Measurements from ENCODE around the gene ENDOV. TPM values are rescaled to one million over a fixed set of nuclear protein-coding genes. Genes with fewer than 3 reads are reported as not detected.

Gene ENDOV
- total RNA-seq, 1 donor from 2014 or later = 12.9 TPM

DNA sequence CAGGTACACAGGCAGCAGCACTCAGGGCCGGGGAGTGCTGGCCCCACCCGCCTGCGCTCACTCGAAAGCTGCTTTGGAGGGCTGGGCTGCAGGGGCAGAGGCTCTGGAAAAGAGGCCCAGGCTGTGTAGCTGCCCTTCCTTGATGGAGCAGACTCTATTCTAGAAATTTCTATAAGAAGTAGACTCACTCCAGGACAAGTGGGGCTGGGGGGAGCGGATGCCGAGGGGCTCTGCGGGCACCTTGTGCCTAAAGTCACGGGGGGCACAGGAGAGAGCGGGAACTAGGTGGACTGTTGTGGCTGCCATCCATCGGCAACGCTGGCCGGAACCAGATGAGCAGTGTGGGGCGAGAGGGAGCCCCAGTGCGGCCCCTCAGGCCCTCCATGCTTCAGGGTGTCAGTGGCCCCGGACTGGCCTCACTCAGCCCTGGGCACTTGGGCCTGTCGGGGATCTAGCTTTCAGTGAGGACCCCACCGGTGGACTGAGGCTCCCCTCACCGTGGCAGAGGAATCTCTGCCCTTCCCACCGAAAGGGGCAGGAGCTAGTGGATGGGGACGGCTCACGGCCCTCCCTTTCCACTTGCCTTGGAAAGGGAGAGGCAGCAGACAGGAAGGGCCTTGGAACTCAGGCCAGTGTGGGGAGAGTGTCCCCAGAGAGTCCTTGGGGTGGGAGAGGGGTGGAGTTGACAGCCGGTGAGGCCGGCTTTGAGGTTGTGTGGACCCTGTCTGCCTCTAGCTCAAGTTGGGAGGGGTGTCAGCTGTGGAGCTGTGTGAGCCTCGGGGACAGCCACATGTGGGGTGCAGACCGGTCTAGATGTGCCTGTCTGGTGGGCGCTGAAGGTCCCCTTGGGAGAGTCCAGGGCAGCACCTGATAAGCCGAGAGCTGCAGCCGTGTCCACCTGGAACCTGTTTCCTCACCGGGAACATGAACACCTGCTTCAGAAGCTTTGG is 16.6 kb downstream of the ENDOV start:
- no peak for ATAC-seq

DNA sequence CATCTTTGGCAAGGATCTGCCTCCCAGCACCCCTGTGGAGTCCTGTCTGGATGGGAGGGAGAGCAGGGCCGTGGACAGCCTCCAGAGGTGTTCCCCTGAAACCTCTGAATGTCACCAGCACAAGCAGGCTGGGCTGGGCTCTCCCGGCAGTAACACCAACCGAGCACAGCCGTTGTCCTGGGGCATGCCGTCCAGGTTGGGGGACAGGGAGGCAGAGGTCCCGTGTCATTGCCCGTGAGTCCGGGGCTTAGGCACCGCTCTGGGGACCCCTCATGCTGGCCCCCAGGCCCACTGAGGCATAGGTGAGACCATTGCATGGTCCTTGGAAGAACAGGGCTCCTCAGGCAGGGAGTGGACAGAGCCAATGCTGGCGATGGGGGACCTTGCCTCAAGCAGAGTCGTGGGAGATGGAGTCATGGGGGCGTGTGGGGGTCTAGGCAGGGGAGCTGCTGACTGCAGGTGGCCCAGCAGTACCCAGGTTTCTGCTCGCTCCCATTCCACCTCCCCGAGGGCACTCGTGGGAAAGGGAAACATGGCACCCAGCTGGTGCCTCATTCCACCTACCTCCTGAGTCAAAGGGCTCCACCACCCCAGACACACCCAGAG is 17.5 kb downstream of the ENDOV start:
- no peak for ATAC-seq

DNA sequence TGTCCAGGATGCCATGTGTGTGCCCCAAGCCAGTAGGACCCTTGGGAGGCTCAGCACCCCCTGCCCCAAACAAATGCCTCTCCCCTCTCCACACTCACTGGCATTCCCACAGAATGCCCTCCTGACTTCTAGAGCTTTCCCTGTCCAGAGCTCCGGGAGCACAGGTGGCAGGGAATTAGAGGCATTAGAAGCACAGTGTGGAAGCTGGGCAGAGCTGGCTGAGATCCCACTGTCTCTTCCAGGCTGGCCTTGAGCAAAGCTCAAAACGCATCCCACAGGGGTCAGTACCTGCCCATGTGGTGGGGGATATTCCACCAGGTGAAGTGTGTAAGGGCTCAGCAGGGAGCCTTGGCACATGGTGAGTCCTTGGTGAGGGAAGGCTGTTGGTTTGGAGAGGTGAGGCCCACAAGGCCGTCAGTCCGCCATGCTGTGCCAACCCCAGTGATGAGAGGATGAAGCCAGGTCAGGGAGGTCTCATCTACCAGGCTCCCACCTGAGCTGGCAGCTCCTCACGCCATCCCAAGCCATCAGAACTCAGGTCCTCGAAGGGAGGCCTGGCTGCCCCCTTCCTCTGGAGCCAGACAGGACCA is 18.1 kb downstream of the ENDOV start:
- no peak for ATAC-seq

DNA sequence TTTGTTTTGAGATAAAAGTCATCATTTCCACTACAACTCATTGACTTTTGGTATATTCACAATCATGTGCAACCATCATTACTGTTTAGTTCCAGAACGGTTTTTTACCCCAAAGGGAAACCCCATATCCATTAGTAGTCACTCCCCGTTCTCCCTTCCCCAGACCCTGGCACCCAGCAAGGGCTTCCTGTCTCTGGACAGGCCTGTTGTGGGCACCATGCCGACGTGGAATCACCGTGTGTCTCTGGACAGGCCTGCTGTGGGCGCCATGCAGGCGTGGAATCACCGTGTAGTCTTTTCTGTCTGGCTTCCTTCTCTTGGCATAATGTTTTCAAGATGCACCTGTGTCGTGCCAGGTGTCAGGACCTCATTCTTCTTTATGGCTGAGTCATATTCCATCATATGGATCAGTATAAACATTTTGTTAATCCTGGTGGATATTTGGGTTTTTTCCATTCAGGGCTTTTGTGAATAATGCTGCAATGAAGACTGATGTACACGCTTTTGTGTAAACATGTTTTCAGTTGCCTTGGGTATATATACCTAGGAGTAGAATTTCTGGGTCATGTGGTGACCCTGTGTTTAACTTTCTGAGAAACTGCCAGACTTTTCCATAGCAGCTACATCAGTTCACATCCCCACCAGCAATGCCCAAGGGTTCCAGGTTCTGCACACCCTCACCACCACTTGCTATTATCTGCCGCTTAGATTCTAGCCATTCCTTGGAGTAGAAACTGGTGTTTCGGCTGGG is 19.1 kb downstream of the ENDOV start:
- ATAC-seq = no peak

DNA sequence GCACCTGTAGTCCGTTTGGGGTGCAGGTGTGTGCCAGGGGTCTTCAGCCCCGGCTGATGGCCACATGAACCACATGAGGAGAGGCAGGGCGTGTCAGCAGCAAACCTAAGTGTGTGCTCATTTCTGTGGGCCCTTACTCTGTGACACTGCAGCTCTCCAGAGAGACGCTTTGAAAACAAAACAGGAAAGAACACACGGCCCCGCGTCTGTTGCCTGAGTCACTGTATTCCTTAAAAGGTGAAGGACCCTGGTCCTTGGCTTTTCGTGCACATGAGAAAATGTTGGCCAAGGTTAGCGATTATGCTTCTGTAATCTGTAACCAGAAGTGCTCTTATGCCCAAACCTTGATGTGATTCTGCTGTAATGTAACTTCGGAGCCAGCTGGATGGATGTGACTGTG is 22.6 kb downstream of the ENDOV start:
- no peak for ATAC-seq

DNA sequence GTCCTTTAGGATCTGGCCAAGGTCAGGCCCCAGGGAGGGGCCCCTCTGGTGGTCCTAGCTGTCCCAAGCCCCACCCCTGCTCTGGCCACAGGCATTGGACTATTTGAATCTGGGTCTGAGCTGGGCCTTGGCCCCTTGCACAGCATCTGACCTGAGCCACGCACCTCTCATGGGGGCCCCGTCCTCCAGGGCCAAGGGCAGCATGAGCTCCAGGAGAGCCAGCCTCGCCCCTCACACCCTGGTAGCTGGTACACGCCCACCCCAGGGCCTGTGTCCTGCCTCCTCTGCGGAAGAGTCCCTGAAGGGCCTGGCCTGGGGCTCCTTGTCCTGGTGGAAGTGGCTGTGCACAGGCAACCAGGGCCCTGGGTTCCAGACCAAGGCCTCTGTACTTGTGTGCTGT is 23.8 kb downstream of the ENDOV start:
- no peak for ATAC-seq

DNA sequence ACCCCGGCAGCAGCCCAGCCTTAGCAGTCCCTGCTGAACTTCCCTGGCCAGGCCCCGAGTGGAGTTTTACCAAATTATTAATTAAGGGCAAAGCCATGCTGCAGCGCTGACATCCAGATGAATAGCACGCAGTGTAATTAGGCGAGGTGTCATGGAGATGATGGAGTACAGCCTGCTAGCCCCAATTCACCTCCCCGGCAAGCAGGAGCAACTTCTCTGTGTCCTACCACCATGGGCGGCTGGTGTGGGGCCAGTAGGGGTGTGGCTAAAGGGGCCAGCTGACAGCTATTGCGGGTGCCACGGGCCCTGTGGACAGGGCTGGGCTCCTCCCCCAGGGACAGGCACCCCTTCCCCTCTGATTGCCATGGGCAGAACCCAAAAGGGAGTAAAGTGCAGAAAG is 24.5 kb downstream of the ENDOV start:
- ATAC-seq = no peak

DNA sequence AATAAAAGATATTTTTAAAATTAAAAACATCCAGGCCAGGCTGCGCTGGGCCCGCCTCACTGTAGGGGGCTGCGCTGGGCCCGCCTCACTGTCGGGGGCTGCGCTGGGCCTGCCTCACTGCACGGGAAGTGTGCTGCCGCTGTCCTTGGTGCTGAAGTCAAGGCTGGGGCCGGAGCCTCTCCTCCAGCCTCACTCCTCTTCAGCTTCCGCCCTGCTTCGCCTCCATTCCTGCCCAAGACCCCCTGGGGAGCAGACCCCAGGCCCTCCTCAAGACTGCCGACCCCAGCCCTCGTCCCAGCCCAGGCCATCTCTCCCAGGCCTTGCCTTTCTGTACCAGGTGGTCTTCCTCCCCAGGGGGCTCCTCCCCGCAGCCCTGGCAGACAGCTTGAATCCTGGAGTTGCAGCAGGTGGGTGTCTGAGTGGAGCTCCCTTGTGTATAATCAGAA is 26.2 kb downstream of the ENDOV start:
- no peak for ATAC-seq

DNA sequence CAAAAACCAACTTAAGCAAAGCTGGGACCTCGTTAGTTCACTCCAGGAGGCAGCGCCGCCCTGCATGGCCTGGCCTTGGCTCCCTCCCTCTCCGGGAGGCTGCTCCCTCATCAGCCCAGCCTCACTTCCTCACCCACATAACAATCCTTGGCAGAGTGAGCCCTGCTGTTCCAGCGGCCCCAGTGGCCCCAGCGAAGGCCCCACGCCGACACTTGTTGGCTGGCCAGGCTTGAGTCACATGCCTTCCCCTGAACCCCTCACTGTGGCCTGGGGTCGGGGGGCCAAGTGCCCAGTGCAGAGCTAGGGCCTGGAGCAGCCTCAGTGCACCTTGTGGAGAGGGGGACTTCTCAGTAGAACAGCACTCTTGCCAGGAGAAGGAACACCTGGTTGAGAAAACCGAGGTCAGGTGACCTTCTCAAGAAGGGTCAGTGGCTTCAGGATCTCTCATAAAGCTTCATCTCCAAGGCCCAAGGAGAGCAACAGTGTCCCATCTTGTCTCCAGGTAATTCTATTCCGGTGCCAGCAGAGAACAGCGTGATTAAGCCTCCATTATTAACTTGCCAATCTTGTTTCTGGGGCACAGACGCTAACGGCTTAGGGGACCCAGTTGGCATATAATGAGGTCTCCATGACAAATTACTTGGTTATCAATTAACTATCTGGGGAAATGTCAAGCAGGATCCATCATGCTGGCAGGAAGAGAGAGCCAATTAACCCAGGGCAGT is 26.8 kb downstream of the ENDOV start:
- ATAC-seq = no peak

DNA sequence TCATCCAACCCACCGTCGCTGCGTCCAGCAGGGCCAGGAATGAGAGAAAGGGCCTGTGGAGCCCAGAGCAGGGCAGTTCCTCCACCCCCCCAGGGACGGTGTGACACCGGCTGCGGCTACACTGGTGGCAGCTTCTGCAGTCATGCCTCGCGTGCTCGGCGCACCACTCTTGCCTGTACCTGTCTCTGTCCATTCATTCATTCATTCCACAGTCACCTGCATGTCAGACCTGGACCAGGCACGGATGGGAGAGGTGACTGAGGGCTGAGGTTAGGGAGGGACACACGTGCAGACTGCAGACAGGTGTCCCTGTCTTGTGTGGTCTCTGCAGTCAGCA is 27.3 kb downstream of the ENDOV start:
- no peak for ATAC-seq

DNA sequence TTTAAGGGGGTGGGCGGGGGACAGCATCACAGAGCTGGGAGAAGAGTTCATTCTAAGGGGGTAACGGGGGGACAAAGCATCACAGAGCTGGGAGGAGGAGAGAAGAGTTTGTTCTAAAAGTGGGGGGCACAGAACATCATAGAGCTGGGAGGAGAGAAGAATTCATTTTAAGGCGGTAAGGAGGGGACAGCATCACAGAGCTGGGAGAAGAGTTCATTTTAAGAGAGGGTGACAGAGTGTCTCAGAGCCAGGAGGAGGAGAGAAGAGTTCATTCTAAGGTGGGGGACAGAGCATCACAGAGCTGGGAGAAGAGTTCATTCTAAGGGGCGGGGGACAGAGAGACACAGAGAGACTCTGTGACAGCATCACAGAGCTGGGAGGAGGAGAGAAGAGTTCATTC is 27.8 kb downstream of the ENDOV start:
- ATAC-seq = no peak

DNA sequence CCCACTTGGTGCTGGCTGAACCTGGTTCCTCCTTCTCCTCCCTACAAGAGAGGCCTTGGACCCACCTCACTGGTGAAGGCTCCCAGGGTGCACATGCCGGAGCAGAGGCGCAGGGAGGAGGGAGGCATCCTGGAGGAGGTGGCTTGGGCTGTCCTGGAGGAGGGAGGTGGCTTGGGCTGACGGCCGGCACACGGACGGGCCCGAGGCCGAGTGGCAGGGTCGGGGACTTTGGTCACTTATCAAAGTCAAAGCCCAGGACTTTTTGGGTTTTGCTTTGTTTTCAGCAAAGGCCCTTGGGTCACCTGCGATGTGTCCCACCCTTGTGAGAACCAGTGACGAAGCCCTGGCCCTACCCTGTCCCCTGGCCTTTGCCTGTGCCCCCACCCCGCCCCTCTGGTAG is 28.5 kb downstream of the ENDOV start:
- no peak for ATAC-seq

DNA sequence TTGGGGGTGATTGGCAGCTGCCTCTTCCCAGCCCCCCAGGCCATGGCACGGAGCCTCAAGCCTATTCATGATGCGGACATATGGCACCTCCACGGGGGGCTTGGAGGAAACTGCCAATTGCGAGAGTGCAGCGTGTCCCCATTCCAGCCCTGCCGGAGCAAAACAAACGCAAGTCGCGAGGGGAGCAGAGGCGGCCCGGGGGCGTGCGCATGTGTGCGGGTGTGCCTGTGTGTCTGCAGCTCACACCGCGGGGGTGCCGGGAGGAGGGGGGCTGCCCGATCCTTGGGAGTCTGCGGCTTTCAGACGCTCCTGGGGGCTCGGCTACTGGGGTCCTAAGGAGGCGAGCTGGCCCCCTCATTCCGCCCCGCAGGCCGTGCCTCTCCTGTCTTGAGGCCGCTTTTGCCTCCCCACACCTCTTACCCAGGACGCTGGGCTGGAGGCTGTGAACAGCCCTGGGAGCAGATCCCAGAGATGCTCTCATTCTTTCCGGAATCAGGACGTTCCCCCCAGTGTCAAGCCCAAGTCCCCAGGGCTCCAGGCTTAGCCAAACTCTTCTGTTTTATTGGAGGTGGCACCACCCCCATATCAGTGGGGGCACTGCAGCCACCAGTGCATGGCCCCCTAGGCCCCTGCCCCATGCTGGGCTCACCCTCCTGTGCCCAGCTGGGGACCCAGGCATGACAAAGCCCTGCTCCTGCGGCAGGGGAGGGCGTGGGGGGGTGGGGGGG is 29.1 kb downstream of the ENDOV start:
- no peak for ATAC-seq

DNA sequence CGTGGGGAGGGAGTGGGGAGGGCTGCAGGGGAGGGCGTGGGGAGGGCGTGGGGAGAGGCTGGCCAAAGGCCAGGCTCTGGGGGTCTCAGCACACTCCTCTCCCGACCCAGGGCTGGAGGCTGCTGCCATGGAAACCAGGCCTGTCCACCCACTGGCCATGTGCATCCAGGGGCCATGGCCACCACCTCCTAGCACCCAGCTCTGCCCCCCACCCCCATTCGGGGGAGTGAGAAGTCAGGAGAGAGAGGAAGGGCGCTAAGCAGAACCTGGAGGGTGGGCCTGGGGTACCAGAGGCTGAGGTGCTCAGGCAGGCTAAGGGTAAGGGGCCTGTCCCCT is 29.6 kb downstream of the ENDOV start:
- no peak for ATAC-seq

DNA sequence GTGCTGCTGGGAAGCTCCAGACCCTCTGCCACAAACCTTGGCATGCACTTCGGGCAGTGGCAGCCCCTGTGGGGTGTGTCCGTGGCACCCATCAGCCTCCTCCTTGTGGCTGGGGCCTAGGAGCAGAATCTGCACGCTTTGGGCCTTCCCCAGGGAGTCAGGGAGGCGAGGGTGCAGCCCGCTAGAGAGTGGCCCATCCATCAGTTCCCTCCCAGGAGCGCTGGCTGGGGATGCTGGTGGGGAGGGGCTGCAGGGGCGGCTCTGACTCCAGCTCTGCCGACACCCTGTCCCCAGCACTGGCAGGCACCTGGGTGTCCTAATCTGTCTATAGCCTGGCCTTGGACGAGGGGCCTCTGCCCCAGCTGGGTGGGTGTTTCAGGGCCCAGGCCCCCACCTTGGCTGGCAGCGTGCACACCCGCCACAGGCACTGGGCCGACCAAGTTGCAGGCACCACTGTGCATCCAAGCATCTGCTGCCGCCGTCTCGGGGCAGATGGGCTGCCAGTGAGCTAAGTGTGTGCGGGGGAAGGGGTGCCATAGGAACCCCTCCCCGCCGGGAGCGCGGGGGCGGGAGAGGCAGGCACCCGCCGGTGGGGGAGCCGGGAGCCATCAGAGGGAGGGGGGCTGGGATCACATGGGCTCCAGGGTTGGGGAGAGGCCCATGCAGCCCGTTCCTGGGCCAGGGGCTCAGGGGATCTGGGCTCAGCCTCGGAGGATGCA is 30.2 kb downstream of the ENDOV start:
- no peak for ATAC-seq

DNA sequence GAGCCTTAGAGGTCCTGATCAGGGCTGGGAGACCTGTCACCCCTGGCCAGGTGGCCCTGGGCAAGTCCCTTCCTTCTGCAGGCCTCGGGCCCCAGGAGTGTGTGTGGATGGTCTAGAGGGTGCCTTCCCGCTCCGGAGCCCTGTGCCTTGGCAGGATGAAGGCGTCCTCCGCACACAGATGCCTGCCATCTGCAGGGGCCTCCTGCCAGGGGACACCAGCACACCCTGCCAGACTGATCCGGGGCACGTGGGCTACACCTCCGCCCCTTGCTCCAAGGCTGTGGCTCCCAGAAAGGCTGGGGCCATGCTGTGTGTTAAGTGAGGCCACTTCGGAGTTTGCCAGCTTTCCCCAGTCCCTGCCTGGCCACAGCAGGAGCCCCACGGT is 30.8 kb downstream of the ENDOV start:
- no peak for ATAC-seq

DNA sequence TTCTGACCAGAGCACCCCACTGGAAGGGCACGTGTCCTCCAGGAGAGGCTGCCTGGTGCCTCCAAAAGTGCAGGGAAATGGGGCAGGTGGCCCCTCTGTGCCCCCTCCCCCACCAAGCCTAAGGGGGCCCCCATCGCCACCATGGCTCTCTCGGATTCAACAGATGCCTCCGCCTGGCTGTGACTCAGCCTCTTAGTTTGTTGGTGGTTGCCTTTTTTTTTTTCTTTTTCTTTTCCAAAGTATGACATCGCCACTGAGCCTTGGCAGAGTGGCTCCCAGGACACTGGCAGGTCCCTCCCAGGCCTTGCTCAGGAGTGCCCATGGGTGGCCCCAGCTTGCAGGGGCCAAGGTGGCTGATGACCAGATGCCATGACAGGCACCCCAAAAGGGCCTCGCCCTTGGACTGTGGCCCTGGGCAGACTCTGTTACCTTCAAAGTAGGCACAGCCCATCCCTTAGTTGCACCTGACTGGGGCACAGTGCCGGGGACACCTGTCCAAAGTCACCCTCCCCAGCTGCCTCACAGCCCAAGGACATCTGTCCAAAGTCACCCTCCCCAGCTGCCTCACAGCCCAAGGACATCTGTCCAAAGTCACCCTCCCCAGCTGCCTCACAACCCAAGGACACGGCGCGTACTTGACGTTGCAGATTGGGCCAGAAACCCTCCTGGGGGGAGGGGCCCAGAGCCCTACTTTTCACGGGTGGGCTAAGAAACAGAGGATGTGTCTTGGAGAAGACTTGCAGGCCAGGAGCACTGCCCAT is 31.9 kb downstream of the ENDOV start:
- no peak for ATAC-seq

DNA sequence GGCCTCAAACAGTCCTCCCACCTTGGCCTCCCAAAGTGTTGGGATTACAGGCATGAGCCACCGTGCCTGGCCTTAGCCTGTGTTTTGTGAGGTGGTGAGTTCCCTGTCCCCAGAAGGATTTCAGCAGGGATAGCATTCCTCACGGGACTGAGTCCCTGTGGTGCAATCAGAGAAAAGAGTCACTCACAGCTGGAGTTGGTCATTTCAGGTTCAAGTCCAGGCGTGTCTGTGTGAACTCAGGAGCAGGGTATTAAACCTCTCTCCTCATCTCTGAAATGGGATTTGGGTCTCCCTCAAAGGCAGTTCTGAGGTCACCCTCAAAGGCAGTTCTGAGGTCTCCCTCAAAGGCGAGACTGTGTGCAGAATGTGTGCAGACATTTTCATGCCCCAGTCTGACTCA is 32.8 kb downstream of the ENDOV start:
- no peak for ATAC-seq

DNA sequence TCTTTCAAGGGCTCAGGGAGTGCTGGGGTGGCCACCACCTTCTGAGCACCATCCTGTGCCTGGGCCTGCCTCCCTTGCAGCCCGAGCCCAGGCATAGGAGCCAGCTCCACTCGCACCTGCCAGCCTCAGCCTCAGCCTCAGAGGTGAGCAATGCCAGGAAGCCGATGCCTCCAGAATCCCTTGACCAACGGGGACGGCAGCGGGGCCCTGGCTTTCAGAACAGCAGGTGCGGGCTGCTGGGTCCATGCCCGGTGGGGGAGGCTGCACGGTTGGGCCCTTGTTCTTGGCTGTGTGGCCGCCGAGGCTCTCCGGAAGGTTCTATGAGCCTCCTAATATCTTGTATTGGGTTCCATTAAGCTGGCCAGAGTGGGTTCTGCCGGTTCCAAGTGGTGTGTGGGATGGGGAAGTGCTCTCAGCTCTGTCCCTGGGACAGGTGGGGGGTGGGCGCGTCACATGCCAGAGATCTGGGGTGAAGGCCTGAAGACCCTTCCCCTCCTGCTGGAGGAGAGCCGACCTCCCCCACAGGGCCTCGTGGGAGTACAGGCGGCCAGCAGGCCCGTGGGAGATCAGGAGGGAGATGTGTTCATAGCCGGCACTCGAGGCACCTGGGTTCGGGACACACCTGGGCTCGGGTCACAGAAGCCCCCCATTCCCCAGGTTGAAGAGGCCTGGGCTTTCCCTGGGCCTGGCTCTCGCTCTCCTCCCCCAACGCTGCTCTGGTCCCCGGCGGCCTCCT is 34.4 kb downstream of the ENDOV start:
- no peak for ATAC-seq
